HCT116 (cell line): ENCODE measurements around the gene PTN. TPM values are rescaled to one million over a fixed set of nuclear protein-coding genes. Genes with fewer than 3 reads are reported as not detected.

Source experiments
- ATAC-seq: fragments of 200-7000 bp; cut with Tn5 transposase; 2 replicates; pipeline ENCODE4 v1.9.1; 2020; ENCODE audit warnings: mild to moderate bottlenecking, moderate library complexity
- BruUV-seq: library from RNA; stranded (reverse); fragments of 400-500 nt; replicated peaks from 2 replicates; lab custom pipeline; 2021; lab: Mats Ljungman, UMichigan
- CTCF ChIA-PET: fragments of 300-600 bp; sonication (Branson Sonifier 250); formaldehyde crosslinking; loops from one replicate; lab custom pipeline; 2021; ENCODE audit warnings: antibody characterized with exemption; lab: Charles Lee
- POLR2A ChIA-PET: fragments of 300-600, 350-600 bp; sonication (Branson Sonifier 250); formaldehyde crosslinking; loops from one replicate; lab custom pipeline; 2021; ENCODE audit warnings: antibody characterized with exemption; lab: Charles Lee
- RAD21 ChIA-PET, 2 experiments: fragments of 300-600 bp; sonication (Branson Sonifier 250); formaldehyde crosslinking; loops; one replicate each; lab custom pipeline; 2023; ENCODE audit warnings: low total read pairs in 2 of 2; ENCODE audit not compliant: uncharacterized antibody in 2 of 2, unreplicated experiment in 2 of 2, low non-redundant PET in 1 of 2; lab: Charles Lee
- DNase-seq: peaks from one replicate; pipeline ENCODE4 v3.0.0-alpha.2; 2010; ENCODE audit warnings: low read depth, low spot score
- H2AFZ ChIP-seq: fragments of 200-600 bp; shearing (Covaris generic), sonication (generic); 2 replicates; pipeline ENCODE4 v1.6.1; 2017; ENCODE audit warnings: low read depth, mixed run types, mixed read lengths, antibody characterized with exemption, low read length; ENCODE audit not compliant: poor library complexity, severe bottlenecking
- H3K27ac ChIP-seq: 2 replicates; pipeline ENCODE4 v1.5.1; 2012; ENCODE audit warnings: low read depth, low read length
- H3K27me3 ChIP-seq: fragments of 200-600 bp; sonication (generic); 2 replicates; pipeline ENCODE4 v1.6.1; 2016; ENCODE audit warnings: mixed run types, low read length, mixed read lengths; ENCODE audit not compliant: insufficient read depth
- H3K36me3 ChIP-seq, 2 experiments: fragments of 200-500 bp in 1 of 2; fragments of 200-600 bp in 1 of 2; sonication (Bioruptor generic) in 1 of 2; sonication (generic) in 1 of 2; 2 replicates each; pipeline versions ENCODE4 v1.5.1 to v1.6.1; 2014 to 2016; ENCODE audit warnings: low read length in 2 of 2, inconsistent platforms in 1 of 2, mixed read lengths in 1 of 2, mixed run types in 1 of 2; ENCODE audit not compliant: insufficient read depth in 2 of 2, control insufficient read depth in 1 of 2
- H3K4me1 ChIP-seq, 2 experiments: fragments of 200-600 bp in 1 of 2; sonication (generic) in 1 of 2; 2 replicates each; pipeline versions ENCODE4 v1.5.1 to v1.6.1; 2012 to 2017; ENCODE audit warnings: low read length in 2 of 2, inconsistent platforms in 1 of 2, mild to moderate bottlenecking in 1 of 2, mixed read lengths in 1 of 2, mixed run types in 1 of 2, moderate library complexity in 1 of 2; ENCODE audit not compliant: insufficient read depth in 2 of 2, control insufficient read depth in 1 of 2
- H3K4me2 ChIP-seq: fragments of 200-600 bp; sonication (generic); 2 replicates; pipeline ENCODE4 v1.6.1; 2017; ENCODE audit warnings: mixed run types, low read length, mixed read lengths
- H3K4me3 ChIP-seq, 2 experiments: fragments of 200-600 bp in 1 of 2; sonication (generic) in 1 of 2; replicated peaks in 1 of 2; 2 replicates each; pipeline ENCODE4 v1.5.1; 2011 to 2016; ENCODE audit warnings: low read length in 2 of 2, control low read depth in 1 of 2, low read depth in 1 of 2, mild to moderate bottlenecking in 1 of 2, mixed read lengths in 1 of 2, mixed run types in 1 of 2
- H3K79me2 ChIP-seq: fragments of 200-600 bp; sonication (generic); 2 replicates; pipeline ENCODE4 v1.6.1; 2017; ENCODE audit warnings: mild to moderate bottlenecking, mixed run types, low read length, moderate library complexity, mixed read lengths; ENCODE audit not compliant: insufficient read depth
- H3K9ac ChIP-seq: fragments of 200-600 bp; sonication (generic); 2 replicates; pipeline ENCODE4 v1.6.1; 2016; ENCODE audit warnings: low read length, mixed read lengths
- H3K9me2 ChIP-seq: fragments of 200-600 bp; sonication (generic), shearing (Covaris generic); 2 replicates; pipeline ENCODE4 v1.6.1; 2017; ENCODE audit warnings: mixed run types, mild to moderate bottlenecking, moderate library complexity; ENCODE audit not compliant: insufficient read depth
- H3K9me3 ChIP-seq, 2 experiments: fragments of 200-500 bp in 1 of 2; fragments of 200-600 bp in 1 of 2; sonication (Bioruptor generic) in 1 of 2; sonication (generic) in 1 of 2; 2 replicates each; pipeline ENCODE4 v1.6.1; 2014 to 2017; ENCODE audit warnings: low read length in 2 of 2, mixed read lengths in 2 of 2, inconsistent platforms in 1 of 2, low read depth in 1 of 2, mild to moderate bottlenecking in 1 of 2, mixed run types in 1 of 2, moderate library complexity in 1 of 2; ENCODE audit not compliant: control insufficient read depth in 1 of 2, insufficient read depth in 1 of 2
- H4K20me1 ChIP-seq: fragments of 200-600 bp; sonication (generic), shearing (Covaris generic); 2 replicates; pipeline ENCODE4 v1.6.1; 2017; ENCODE audit warnings: mixed run types, mild to moderate bottlenecking, moderate library complexity; ENCODE audit not compliant: insufficient read depth
- ATF3 ChIP-seq: IDR thresholded peaks from 2 replicates; pipeline ENCODE4 v1.6.1; 2012
- CBX3 ChIP-seq: IDR thresholded peaks from 2 replicates; pipeline ENCODE4 v1.6.1; 2012; ENCODE audit warnings: low read depth
- CEBPB ChIP-seq: IDR thresholded peaks from 2 replicates; pipeline ENCODE4 v1.6.1; 2012; ENCODE audit warnings: low read depth
- CTCF ChIP-seq, 3 experiments: fragments of 200-600 bp in 1 of 3; sonication (generic) in 1 of 3; IDR thresholded peaks in 2 of 3; conservative IDR thresholded peaks in 1 of 3; 2 replicates each; pipeline ENCODE4 v1.5.1; 2012 to 2017; ENCODE audit warnings: low read depth in 2 of 3, low read length in 2 of 3, antibody characterized with exemption in 1 of 3, borderline replicate concordance in 1 of 3, control low read depth in 1 of 3, mild to moderate bottlenecking in 1 of 3, mixed read lengths in 1 of 3, mixed run types in 1 of 3, moderate library complexity in 1 of 3; ENCODE audit not compliant: insufficient read depth in 1 of 3
- EGR1 ChIP-seq: IDR thresholded peaks from 2 replicates; pipeline ENCODE4 v1.6.1; 2012; ENCODE audit warnings: low read depth
- ELF1 ChIP-seq: IDR thresholded peaks from 2 replicates; pipeline ENCODE4 v1.6.1; 2012; ENCODE audit warnings: low read depth, borderline replicate concordance
- MAX ChIP-seq: IDR thresholded peaks from 2 replicates; pipeline ENCODE4 v1.6.1; 2012
- POLR2A ChIP-seq: IDR thresholded peaks from 2 replicates; pipeline ENCODE4 v1.7.0; 2011; ENCODE audit warnings: borderline replicate concordance; ENCODE audit not compliant: insufficient read depth, insufficient read length; ENCODE audit errors: extremely low read depth
- POLR2AphosphoS5 ChIP-seq: IDR thresholded peaks from 2 replicates; pipeline ENCODE4 v1.6.1; 2011; ENCODE audit warnings: mild to moderate bottlenecking, low read depth, low read length, moderate library complexity
- SIN3A ChIP-seq: IDR thresholded peaks from 2 replicates; pipeline ENCODE4 v1.6.1; 2012; ENCODE audit warnings: low read depth
- SRF ChIP-seq: IDR thresholded peaks from 2 replicates; pipeline ENCODE4 v1.6.1; 2012; ENCODE audit warnings: low read depth
- TCF7L2 ChIP-seq: IDR thresholded peaks from 2 replicates; pipeline ENCODE4 v1.7.0; 2011; ENCODE audit warnings: borderline replicate concordance, inconsistent platforms; ENCODE audit not compliant: insufficient read depth, insufficient read length; ENCODE audit errors: extremely low read depth
- YY1 ChIP-seq: IDR thresholded peaks from 2 replicates; pipeline ENCODE4 v1.6.1; 2011; ENCODE audit warnings: low read length, low read depth, moderate library complexity, mild to moderate bottlenecking; ENCODE audit not compliant: insufficient replicate concordance; ENCODE audit errors: extremely low read depth
- ZBTB33 ChIP-seq: IDR thresholded peaks from 2 replicates; pipeline ENCODE4 v1.6.1; 2011; ENCODE audit warnings: mild to moderate bottlenecking, low read length, moderate library complexity; ENCODE audit not compliant: insufficient replicate concordance; ENCODE audit errors: extremely low read depth
- ZFX ChIP-seq: fragments of 450-650 bp; IDR thresholded peaks from 2 replicates; pipeline ENCODE4 v1.6.1; 2017
- intact Hi-C: fragments of 100-400 bp; cut with micrococcal nuclease; formaldehyde crosslinking; loops from 2 replicates; pipeline ENCODE4 v1.10.0; 2022
- total RNA-seq: library from RNA; stranded (reverse); gene quantifications from one replicate; pipeline ENCODE4 v1.2.1, GENCODE V29; 2021; ENCODE audit not compliant: unreplicated experiment

Gene PTN
- total RNA-seq, 1 experiment from 2014 or later = not detected

- no peaks in the 10 kb centered on the region for H3K4me1 ChIP-seq
- H3K9me2 ChIP-seq = no peaks in the 10 kb centered on the region
- CTCF ChIA-PET = no interaction called here
- no peak for TF ChIP-seq EGR1
- TF ChIP-seq MAX = no peak
- TF ChIP-seq ATF3 = no peak
- no peak for TF ChIP-seq ZFX
- TF ChIP-seq CEBPB = no peak
- no peak for TF ChIP-seq CTCF (IDR thresholded peaks at IDR 0.05 in 2 of 3, conservative IDR thresholded peaks at IDR 0.05 in 1 of 3; ENCODE audit: borderline replicate concordance in 1 of 3, insufficient read depth in 1 of 3, low read depth in 2 of 3, low read length in 2 of 3)
- TF ChIP-seq YY1 = no peak
- no peak for TF ChIP-seq POLR2AphosphoS5
- TF ChIP-seq ZBTB33 = no peak
- TF ChIP-seq CBX3 = no peak
- no peak for TF ChIP-seq POLR2A
- TF ChIP-seq TCF7L2 = no peak
- TF ChIP-seq SRF = no peak
- no peak for TF ChIP-seq ELF1
- no peak for TF ChIP-seq SIN3A
- TF ChIP-seq, all 23 proteins: peak for 0
- Histone ChIP-seq H3K4me2 (no peak overlapping the region), H2AFZ (no peak overlapping the region), H3K9ac (no peak overlapping the region), H3K9me3 (peaks cover 14 to 22% of the 10 kb centered on the region in 2 experiments; a peak in 3 of 4 replicates), H4K20me1 (no peaks in the 10 kb centered on the region), H3K27ac (no peak overlapping the region), H3K79me2 (no peaks in the 10 kb centered on the region), H3K36me3 (no peaks in the 10 kb centered on the region), H3K4me3 (no peak overlapping the region), H3K27me3 (no peaks in the 10 kb centered on the region)
- intact Hi-C loops = no loop called here
- POLR2A ChIA-PET = no interaction called here
- ATAC-seq (no peak), DNase-seq (no peak)
- RAD21 ChIA-PET = no interaction called here
- no TSS peak for BruUV-seq
Observed at GRCh38 chr7:137204246-137204645, 139.3 kb downstream of the PTN start.
